Renal cortex interstitium (tissue), 11 donors: ENCODE measurements around the gene PPM1H. TPM values are rescaled to one million over a fixed set of nuclear protein-coding genes. Genes with fewer than 3 reads are reported as not detected.
A peak's percentile ranks its signal among the peaks of the same experiment; 100 is the strongest.
"Not testable (repeated sequence)": the region's sequence is repeated elsewhere in the genome, so short reads cannot be mapped to it uniquely, and the experiment has no call there.

ENCODE experiments used
- DNase-seq, 11 donors: peaks; one replicate each; pipeline ENCODE4 v3.0.0-alpha.2; 2013; ENCODE audit warnings: low read depth in 9 of 11, low spot score in 4 of 11; ENCODE audit errors: extremely low read depth in 1 of 11
- polyA plus RNA-seq, 3 donors: library from polyadenylated mRNA; unstranded; fragments of 120-200 nt; gene quantifications; one replicate each; pipeline ENCODE4 v1.2.1, GENCODE V29; 2013; ENCODE audit not compliant: insufficient read length in 3 of 3

Gene PPM1H
- polyA plus RNA-seq, 3 donors: 26.9 to 30.2 (median 27.1) TPM

- no peak for DNase-seq
Measured at GRCh38 chr12:62737188-62737587, 197.8 kb downstream of the PPM1H start.

- DNase-seq: no peak
Measured at GRCh38 chr12:62736596-62736995, 198.4 kb downstream of the PPM1H start.

GRCh38 chr12:62732861-62733427 is 202.0 kb downstream of the PPM1H start:
- no peak for DNase-seq

- DNase-seq: no peak
Measured at GRCh38 chr12:62731055-62731820, 203.7 kb downstream of the PPM1H start.

- no peak for DNase-seq
Measured at GRCh38 chr12:62730649-62731048, 204.3 kb downstream of the PPM1H start.

GRCh38 chr12:62729579-62730544 is 205.1 kb downstream of the PPM1H start:
- DNase-seq: not testable (repeated sequence)

- DNase-seq: no peak
Measured at GRCh38 chr12:62728741-62729140, 206.2 kb downstream of the PPM1H start.

GRCh38 chr12:62726471-62726980 is 208.4 kb downstream of the PPM1H start:
- no peak for DNase-seq

GRCh38 chr12:62725781-62726180 is 209.2 kb downstream of the PPM1H start:
- no peak for DNase-seq

GRCh38 chr12:62724947-62725451 is 210.0 kb downstream of the PPM1H start:
- DNase-seq: peak in 8 of 11 donors; percentile 43 to 90 (median 77)

- DNase-seq: no peak
Measured at GRCh38 chr12:62724285-62724684, 210.7 kb downstream of the PPM1H start.

GRCh38 chr12:62722971-62723680 is 211.8 kb downstream of the PPM1H start:
- DNase-seq: no peak

- peak in 1 of 11 donors; percentile 57 for DNase-seq
Measured at GRCh38 chr12:62720661-62721330, 214.2 kb downstream of the PPM1H start.

GRCh38 chr12:62720025-62720424 is 214.9 kb downstream of the PPM1H start:
- DNase-seq: no peak

GRCh38 chr12:62718762-62719426 is 216.1 kb downstream of the PPM1H start:
- no peak for DNase-seq

- no peak for DNase-seq
Measured at GRCh38 chr12:62717643-62718042, 217.3 kb downstream of the PPM1H start.

- peak in 2 of 11 donors; percentile 33 to 49 for DNase-seq
Measured at GRCh38 chr12:62716866-62717525, 218.0 kb downstream of the PPM1H start.
